ENCODE results near the gene RNU1-3. TPM values are rescaled to one million over a fixed set of nuclear protein-coding genes. Genes with fewer than 3 reads are reported as not detected.
"Not testable (repeated sequence)": the region's sequence is repeated elsewhere in the genome, so short reads cannot be mapped to it uniquely, and the experiment has no call there.

Gene RNU1-3
- total and polyA plus RNA-seq, 2 of the 13 experiments (the other 11 are each of a cell fraction or from before 2014, with no cell fraction given), result under 0.01 to 11,018 TPM

GRCh38 chr1:16643001-16643411, 23.7 kb downstream of the RNU1-3 start:
- FAIRE-seq; H3K27ac ChIP-seq (ENCODE audit: extremely low read length, insufficient read depth, low read length); BruUV-seq (replicated peaks); POLR2A ChIA-PET; CTCF ChIA-PET (ENCODE audit: low intra/inter-chr PET ratio, low total read pairs); DNase-seq (ENCODE audit: low spot score); H2AFZ ChIP-seq (ENCODE audit: low read length); intact Hi-C loops (cut with micrococcal nuclease; ENCODE audit: unreplicated experiment); in situ Hi-C loops (cut with HindIII; ENCODE audit: extremely low pct_ligation_motif_present, low pct_unique_long_range_greater_than_20kb); ATAC-seq; H3K9me3 ChIP-seq (ENCODE audit: low read length); H3K27me3 ChIP-seq (ENCODE audit: control insufficient read depth in 1 of 2, insufficient read depth in 2 of 2, low read length in 2 of 2); TF ChIP-seq MAZ (IDR thresholded peaks at IDR 0.05; ENCODE audit: borderline replicate concordance, low read depth, low read length): not testable (repeated sequence)
- H3K36me3 ChIP-seq (replicated peaks in 1 of 2; ENCODE audit: control insufficient read depth in 1 of 2, insufficient read depth in 2 of 2, low read length in 2 of 2), result peaks cover 7 to 32% of the 10 kb centered on the region in 2 experiments; a peak in 4 of 5 replicates
- 89% methylated on average over 4 of the region's 4 CpGs for WGBS (ENCODE audit: low lambda C conversion rate)
- peak overlapping the region; percentile 99 for H3K9ac ChIP-seq (ENCODE audit: insufficient read depth, low read depth, low read length)
- H3K4me2 ChIP-seq (ENCODE audit: low read depth, low read length), result peak overlapping the region; percentile 96
- H3K4me1 ChIP-seq (ENCODE audit: insufficient read depth, low read length), result peaks cover 59% of the 10 kb centered on the region
- peaks cover 82% of the 10 kb centered on the region for H3K79me2 ChIP-seq (ENCODE audit: insufficient read depth, low read length)
- H4K20me1 ChIP-seq (ENCODE audit: insufficient read depth, low read length), result peaks cover 41% of the 10 kb centered on the region
- H3K4me3 ChIP-seq (replicated peaks in 1 of 3; ENCODE audit: insufficient read depth in 1 of 3, low read depth in 2 of 3, low read length in 3 of 3), result peak overlapping the region; percentile 26 to 96 (median 90); a peak in 5 of 6 replicates
- 0 out of 2 replicates have a peak, but pooled peaks have one; percentile 17 for TF ChIP-seq ZNF232 (CRISPR knock-in tag; IDR thresholded peaks at IDR 0.05; ENCODE audit: borderline replicate concordance)
- TF ChIP-seq MAZ (CRISPR knock-in tag; IDR thresholded peaks at IDR 0.05; ENCODE audit: low read depth), result 0 out of 2 replicates have a peak, but pooled peaks have one; percentile 34
- peak; percentile 82; the same call in 1 of the 2 replicates for TF ChIP-seq EED (CRISPR knock-in tag; IDR thresholded peaks at IDR 0.05)
- peak; percentile 62; the same call in 1 of the 2 replicates for TF ChIP-seq DZIP1 (CRISPR knock-in tag; IDR thresholded peaks at IDR 0.05)
- TF ChIP-seq ZNF687 (CRISPR knock-in tag; IDR thresholded peaks at IDR 0.05), result peak; percentile 52
- TF ChIP-seq BRD4 (CRISPR knock-in tag; IDR thresholded peaks at IDR 0.05), result 0 out of 2 replicates have a peak, but pooled peaks have one; percentile 22
- TF ChIP-seq ZC3H4 (CRISPR knock-in tag; IDR thresholded peaks at IDR 0.05; ENCODE audit: borderline replicate concordance), result 0 out of 2 replicates have a peak, but pooled peaks have one; percentile 28
- peak; percentile 53 for TF ChIP-seq ZNF883 (CRISPR knock-in tag; IDR thresholded peaks at IDR 0.05; ENCODE audit: not compliant biosample characterization)
- TF ChIP-seq MTA1 (CRISPR knock-in tag; IDR thresholded peaks at IDR 0.05; ENCODE audit: borderline replicate concordance), result peak; percentile 37; the same call in 1 of the 2 replicates
- peak; percentile 9; the same call in 1 of the 2 replicates for TF ChIP-seq ZNF768 (CRISPR knock-in tag; IDR thresholded peaks at IDR 0.05)
- TF ChIP-seq SRY (CRISPR knock-in tag; IDR thresholded peaks at IDR 0.05), result 0 out of 2 replicates have a peak, but pooled peaks have one; percentile 7
- TF ChIP-seq NFE2L1 (CRISPR knock-in tag; IDR thresholded peaks at IDR 0.05; ENCODE audit: borderline replicate concordance), result 0 out of 2 replicates have a peak, but pooled peaks have one; percentile 74
- TF ChIP-seq UBTF (CRISPR knock-in tag; IDR thresholded peaks at IDR 0.05), result peak; percentile 24; the same call in 1 of the 2 replicates
- TF ChIP-seq RBFOX2 (IDR thresholded peaks at IDR 0.05; ENCODE audit: low read depth, low read length), result 0 out of 2 replicates have a peak, but pooled peaks have one; percentile 6

All from HepG2 (cell line).